HG02642 (cell line): ENCODE results near the gene FTO.
"Not testable (repeated sequence)": the region's sequence is repeated elsewhere in the genome, so short reads cannot be mapped to it uniquely, and the experiment has no call there.

Source experiments
- ATAC-seq: cut with Tn5 transposase; IDR thresholded peaks from one replicate; pipeline ENCODE4 v1.9.1; 2021; ENCODE audit warnings: mild to moderate bottlenecking; ENCODE audit not compliant: unreplicated experiment, poor library complexity

The FTO gene

DNA sequence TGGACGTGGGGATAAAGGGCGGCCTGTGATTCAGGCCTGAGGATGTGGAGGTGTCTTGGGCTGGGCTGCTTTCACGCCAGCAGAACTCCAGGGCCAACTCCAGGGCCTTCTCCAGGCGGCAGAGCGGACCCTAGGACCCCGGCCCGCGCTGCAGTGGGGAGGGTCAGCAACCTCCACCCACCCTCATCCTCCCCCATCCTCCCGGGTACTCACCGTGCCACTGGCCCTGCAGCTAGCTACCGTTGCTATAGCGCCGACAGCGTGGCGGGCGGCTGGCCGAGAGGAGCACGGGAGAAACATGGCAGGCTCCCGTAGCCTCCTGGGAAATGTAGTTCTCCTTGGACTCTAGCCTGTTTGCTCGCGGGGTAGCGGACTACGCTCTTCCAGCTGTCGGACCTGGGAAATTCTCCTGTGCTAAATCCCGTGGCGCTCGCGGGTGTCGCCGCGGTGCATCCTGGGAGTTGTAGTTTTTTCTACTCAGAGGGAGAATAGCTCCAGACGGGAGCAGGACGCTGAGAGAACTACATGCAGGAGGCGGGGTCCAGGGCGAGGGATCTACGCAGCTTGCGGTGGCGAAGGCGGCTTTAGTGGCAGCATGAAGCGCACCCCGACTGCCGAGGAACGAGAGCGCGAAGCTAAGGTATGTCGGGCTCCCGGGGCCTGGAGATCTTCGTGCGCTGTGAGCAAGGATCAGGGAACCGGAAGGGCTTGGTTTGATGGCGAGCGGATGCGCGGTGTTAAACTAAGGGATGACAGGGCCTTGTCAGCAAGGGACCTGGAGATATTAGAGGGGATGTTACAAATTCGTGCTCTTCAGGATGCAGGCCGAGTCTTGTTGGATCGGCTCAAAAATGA is at the start of gene FTO, which contains the start of gene RPGRIP1L:
Gene FTO, plus strand, starts transcription at position 567 of the 855 bp plus-strand sequence.
Gene RPGRIP1L, minus strand, starts transcription at position 270 of the 855 bp plus-strand sequence. CDS start 3,136 bp downstream, outside the sequence.
- ATAC-seq = peak; percentile 99

DNA sequence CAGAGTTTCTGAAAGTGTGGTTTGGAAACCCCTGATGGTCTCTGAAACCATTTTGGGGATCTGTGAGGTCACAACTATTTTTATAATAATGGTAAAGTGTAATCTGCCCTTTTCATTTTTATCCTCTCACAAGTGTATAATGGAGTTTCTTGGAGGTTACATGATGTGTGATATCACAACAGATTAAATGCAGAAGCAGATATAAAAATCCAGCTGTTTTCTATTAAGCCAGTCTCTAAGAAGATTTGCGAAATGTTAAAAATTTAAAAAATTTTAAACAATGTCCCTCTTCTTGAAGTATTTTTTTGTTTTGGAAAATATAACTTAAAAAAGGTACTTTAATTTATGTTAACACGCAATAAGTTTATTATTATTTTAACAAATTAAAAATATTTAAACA is 49.0 kb upstream of the FTO start:
- ATAC-seq = no peak

DNA sequence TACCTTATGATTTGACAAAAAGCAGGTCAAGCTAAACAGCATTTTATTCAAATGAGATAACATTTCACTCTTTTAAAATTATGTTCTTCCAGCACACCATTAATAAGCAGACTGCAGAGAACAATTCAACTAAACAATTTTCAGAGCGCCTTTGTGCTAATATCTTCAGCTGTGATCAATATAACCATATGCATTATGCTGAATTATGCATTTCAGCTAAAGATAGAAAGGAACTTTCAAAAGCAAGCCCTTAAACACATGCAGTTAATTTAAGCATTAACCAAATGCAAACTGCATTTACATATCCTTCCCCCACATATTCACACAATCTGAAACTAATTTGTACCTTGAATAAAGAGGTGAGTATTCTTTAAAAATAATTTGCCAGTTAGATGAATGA is 41.9 kb upstream of the FTO start:
- ATAC-seq = no peak

DNA sequence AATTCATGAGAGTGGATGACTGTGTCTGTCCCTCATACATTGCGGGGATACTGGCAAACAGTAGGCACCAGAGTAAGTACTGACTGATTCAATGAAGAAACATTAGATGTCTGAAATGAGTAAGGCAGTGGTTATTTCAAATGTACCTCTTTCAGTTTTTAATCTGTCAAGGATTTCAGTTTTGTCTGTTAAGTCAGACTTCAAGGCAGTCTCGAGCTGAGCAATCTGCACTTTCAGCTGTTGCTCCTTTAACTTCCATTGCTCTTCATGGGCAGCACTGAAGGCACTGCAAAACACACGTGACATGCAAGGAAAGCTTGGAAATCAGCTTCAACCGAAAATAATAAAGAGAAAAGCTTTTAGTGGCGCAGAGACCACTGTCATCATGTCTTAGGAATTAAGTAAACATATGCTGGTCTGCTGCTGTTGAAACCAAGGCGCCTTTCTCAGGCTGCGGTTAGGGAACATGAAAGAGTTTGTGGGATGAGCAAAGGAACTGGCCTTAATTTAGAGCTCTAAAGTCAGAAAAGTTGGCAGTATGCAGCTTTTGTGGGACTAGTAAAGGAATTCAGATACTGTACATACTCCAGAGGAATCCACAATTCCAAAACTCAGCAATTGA is 39.1 kb upstream of the FTO start:
- no peak for ATAC-seq

DNA sequence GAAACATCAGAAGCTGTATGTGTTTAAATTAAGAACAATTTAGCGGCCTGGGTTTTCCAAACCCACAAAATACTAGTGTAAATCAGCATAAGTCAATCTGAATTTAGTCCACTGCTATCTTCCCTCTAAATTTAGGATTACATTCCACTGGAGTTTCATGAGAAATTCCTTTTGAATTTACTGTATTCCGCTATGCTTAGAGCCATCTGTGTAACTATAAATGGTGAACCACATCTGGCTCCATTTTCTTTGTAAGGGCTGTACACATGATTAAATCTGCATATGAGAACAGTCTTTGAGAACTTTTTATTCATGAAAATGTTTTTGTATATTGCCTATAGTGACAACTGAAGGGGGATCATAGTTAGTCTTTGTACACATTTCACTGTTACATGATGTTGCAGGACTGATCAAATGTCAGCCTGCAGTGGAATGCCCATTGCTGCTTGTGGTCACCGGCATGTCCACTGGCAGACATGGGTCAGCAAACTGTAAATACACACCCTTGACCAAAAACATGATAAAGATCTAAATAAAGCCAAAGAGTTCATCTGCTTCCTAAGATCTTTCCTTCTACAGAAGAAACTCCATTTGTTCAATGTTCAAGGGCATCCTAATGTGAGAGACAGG is 37.1 kb upstream of the FTO start:
- ATAC-seq = no peak

DNA sequence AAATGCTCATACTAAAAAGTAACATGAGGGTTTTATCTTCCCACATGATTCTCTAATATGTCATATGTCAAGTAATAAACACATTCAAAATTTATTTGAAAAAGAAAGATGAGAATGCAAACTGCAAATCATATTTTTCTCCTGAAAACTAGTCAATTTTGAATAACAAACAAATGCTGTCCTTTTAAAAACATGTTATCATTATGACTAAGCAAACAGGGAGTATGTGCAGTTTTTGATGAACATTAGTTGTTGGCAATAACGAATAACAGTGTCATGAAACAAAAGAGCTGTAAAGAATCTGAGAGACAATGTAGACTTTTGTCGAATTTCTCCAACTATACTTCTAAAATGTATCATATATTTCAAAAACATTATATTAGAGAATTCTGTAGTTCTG is 35.1 kb upstream of the FTO start:
- no peak for ATAC-seq

DNA sequence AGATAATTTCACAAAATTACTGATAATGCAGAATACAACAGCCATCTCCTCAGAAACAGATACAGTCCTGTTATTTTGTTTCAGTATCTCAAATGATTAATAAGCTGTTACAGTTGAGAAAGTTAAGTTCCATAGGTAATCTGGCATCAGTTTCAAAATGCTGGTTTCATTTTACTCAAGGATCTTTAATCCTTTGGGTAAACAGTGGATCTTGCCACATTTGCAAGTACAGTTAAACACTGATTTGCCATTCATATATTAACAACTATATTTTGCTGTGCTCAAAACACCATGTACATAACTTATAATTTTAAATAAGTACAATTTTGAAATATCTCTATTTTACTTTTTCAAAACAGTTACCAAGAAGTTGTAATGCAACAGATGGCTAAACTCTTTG is 31.5 kb upstream of the FTO start:
- ATAC-seq = no peak

DNA sequence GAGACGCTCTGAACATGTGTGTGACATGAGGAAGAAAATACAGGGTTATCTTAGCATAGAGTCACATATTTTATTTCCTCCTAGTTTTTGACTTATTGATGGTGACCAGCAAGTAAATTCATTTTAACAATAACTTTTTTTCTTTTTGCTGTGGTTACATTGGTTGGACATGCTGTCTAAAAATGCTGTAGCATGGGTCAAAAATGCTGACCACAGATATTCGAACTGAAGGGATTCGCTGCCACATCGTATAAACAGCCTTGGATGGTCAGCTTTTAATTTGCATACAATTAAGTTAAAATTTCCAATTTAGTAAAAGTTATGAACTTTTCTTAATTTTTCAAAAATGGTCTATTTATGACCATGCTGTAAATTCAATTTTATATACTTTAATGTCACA is 30.8 kb upstream of the FTO start:
- ATAC-seq = no peak

DNA sequence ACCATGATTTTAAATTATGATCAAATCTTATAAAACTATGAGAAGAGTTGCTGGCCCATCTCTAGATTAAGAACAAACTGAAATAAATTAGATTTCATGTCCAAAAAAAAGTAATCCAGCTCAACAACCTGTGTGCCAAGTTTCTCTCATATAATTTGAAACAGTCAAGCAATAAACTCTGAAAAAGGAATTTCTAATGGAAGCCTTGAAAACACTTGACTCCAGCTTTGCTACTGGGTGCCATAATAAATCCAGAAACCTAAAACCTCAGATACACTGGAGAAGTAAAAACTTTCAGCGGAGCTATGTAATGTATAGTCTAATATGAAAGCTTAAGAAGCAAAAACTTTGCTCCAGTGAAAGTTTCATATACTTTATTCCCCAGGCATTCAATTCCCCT is 25.8 kb upstream of the FTO start:
- no peak for ATAC-seq

DNA sequence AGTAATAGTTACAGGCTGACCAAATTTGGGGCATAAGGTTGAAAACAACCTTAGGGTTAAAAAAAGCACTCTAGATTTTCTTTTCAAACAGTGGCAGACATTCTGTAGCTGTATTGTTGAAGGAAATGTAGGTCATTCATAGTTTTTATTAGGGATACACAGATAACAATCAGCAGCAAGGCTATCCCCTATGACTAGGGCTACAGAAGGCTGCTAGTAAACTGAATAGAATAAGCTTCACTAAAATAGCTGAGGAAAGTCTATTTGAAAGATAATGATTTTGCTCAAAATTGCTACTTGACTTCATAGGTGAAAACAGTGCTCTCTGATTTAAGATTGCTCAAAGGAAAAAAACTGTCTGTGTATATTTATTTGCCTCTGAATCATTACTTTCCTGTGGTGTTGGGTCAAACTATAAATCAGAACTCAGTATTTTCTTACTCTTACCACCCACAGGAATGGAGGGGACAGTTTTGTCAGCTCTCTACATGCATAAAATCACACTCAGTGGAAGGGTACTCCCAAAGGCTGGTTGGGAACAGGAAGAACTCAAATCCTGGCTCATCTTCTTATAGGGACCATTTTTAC is 25.1 kb upstream of the FTO start:
- ATAC-seq = no peak

DNA sequence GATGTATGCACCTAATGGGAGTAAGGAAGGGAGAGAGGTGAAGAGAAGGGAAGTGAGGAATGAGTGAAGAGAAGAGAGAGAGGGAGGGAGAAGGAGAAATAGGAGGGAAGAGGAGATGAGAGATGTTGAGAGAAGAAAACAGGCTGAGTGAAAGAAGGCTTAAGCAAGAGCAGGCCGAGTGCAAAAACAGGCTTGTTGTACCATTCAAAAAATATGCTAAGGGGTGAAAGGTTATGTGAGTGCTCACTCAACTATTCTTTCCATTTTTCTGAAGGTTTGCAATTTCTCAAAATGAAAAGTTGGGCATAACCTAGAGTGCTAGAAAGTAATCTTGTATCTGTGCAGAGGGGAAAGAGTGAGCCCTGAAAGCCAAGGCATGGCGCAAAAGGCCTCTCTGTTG is 23.2 kb upstream of the FTO start:
- no peak for ATAC-seq

DNA sequence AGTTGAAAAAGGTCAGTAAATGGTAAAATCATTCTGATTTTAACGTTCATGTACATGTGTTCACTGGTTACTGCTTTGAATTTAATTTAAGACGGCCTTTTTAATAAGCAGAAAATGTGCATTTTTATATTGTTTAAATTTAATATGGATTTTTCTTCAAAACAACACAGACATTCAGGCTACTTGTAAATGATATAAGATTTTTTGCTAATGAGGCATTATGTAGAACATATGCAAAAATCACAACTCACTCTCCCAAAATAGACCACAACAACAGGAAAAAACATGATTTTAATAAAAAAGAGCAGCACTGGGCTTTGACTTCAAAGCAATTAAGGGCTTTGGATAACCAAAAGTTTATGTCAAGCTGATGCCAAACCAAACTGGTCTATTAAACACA is 22.6 kb upstream of the FTO start:
- no peak for ATAC-seq

DNA sequence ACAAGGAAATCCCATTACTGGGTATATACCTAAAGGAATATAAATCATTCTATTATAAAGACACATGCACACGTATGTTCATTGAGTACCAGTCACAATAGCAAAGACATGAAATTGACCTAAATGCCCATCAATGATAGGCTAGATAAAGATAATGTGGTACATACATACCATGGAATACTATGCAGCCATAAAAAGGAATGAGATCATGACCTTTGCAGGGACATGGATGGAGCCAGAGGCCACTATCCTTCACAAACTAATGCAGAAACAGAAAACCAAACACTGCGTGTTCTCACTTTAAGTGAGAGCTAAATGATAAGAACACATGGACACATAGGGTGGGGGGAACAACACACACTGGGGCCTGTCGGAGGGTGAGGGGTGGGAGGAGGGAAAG is 18.6 kb upstream of the FTO start:
- ATAC-seq = not testable (repeated sequence)

DNA sequence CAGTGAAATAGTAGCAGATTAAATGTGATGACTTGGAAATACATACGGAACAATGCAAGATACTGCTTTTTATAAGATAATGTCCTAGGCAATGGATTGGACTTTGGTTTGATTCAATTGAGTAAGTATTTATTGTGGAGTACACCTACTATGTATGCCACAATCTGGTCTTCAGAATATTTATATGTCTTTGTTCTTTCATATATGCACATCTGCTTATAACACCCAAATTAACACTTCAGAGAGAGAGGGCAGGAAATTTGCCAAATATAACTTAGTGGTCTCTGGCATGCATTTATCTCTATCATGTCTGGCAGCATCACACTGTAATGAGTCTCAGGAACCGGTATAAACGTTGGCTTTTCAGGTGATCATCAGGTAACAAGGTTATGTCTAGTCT is 17.2 kb upstream of the FTO start:
- ATAC-seq = no peak

DNA sequence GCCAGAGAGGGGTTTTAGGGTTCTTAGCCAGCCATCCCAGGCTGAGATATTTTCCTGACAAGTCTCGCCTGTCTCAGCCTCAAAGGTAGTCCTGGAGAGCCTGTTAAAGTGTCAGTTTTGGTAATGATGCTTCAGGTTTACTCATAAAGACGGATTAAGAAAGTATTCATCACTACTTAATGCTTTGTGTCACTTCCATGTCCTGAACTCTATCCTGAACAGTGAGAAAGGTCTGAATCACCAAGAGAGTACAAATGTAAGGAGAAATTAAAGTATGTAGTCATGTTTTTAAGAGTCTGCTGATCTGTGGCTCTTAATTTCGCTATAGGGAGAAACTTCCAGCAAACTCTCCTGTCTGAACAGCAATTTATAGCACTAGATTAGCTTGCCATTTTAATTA is 14.3 kb upstream of the FTO start:
- no peak for ATAC-seq

DNA sequence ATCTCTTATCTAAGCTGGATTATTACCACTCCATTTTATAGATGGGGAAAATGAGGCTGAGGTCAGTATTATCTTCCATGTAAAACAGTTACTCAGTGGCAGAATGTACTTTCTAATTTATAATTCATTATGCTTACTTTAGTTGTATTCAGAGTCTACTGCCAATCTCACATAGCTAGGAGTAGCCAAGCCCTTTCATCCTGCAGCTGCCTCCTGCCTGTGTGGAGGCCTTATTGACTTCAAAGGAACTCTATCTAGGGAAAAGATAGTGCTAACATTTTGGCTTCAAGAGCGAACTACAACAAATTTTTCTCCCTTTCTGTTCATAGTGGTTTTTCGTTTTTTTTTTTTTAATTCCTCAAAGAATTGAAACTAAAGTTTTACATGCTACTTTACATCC is 13.2 kb upstream of the FTO start:
- ATAC-seq = no peak

DNA sequence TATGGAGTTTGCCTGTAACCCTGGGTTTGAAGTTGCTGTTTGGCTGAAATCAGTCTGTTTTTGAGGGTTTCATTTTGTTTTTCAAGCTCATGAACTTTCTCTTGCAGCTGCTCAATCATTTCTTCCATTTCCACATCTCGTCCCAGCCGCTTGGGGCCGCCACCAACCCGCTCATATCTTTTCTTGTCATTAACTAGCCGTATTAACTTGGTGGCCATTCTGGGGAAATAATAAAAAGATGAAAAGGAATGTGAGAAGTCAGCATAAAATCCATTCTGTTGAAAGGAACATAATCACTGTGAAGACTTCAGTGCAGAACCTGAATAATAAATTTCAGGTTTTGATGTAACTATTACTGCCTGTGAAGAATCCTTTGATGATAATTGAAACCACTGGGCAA is 11.8 kb upstream of the FTO start:
- ATAC-seq = no peak

DNA sequence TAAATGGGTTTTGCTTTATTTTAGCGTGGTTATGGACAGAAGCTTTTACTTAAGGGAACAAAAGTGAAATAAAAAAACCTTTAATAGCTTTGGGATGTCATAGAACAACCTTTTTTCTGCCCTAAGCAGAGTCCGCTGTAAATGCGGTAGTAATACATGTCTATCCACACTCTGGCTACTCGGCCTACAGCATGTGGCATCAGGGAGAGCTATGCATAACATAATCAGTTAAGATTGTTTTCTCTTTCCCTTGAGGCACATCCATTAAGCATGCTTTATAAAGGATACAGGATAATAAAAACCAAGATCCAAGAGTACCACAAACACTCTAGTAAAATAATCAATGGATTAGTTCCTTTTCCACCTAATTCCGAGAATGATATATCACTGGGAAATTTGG is 10.6 kb upstream of the FTO start:
- ATAC-seq = no peak

DNA sequence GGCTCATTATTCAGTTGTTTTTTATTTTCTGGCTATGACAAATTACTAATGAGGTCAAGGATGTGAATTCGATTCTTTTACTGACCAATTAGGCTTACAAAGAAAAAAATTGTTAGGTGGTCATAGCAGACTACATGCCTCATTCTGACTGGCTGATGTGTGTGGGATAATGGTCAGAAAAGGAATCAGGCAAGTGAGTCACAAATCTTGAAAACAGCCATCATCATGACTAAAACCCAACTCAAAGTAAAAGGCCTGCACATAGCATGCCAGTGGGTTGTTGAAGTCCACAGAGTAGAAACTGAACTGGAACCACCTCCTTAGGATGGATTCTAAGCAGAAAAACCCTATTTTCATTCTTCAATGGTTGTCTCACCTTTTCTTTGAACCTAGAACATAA is 8.9 kb upstream of the FTO start:
- ATAC-seq = no peak

DNA sequence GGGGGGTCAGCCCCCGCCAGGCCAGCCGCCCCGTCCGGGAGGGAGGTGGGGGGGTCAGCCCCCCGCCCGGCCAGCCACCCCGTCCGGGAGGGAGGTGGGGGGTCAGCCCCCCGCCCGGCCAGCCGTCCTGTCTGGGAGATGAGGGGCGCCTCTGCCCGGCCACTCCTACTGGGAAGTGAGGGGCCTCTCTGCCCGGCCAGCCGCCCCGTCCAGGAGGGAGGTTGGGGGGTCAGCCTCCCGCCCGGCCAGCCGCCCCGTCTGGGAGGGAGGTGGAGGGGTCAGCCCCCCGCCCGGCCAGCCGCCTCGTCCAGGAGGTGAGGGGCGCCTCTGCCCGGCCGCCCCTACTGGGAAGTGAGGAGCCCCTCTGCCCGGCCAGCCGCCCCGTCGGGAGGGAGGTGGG is 5.7 kb upstream of the FTO start:
- ATAC-seq = not testable (repeated sequence)

DNA sequence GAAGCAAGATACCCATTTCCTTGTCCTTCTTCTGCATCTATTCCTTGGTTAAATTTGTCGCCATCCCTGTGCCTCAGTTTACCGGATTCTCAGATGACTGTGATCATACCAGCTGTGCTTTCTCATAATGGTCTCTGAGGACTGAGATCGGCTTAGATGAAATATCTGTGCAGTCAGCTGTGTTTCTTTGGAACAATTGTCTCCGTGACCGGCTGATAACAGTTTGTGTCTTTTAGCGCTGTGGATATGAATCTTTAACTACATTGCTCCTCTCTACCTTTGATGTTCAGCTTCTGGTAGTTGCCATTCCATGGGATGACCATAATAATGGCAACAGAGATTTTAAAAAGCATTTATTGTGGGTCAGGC is 473 bp downstream of the FTO start:
- ATAC-seq = no peak
